Astrocyte (in vitro differentiated cells and primary cell): ENCODE results near the gene ACIN1.

ENCODE experiments used
- EZH2 ChIP-seq: IDR thresholded peaks from 2 replicates; pipeline ENCODE4 v1.6.1; 2012; ENCODE audit warnings: mild to moderate bottlenecking, low read length, inconsistent platforms; ENCODE audit not compliant: insufficient read depth
- TF ChIP-seq, protein P1 (sequence below): IDR thresholded peaks from 2 replicates; pipeline ENCODE4 v1.5.1; 2011; ENCODE audit warnings: low read depth, mild to moderate bottlenecking, inconsistent platforms, low read length, moderate library complexity; ENCODE audit not compliant: insufficient read depth

GRCh38 chr14:23122086-23122485, 27.1 kb upstream of the ACIN1 start:
- TF ChIP-seq, protein P1, sequence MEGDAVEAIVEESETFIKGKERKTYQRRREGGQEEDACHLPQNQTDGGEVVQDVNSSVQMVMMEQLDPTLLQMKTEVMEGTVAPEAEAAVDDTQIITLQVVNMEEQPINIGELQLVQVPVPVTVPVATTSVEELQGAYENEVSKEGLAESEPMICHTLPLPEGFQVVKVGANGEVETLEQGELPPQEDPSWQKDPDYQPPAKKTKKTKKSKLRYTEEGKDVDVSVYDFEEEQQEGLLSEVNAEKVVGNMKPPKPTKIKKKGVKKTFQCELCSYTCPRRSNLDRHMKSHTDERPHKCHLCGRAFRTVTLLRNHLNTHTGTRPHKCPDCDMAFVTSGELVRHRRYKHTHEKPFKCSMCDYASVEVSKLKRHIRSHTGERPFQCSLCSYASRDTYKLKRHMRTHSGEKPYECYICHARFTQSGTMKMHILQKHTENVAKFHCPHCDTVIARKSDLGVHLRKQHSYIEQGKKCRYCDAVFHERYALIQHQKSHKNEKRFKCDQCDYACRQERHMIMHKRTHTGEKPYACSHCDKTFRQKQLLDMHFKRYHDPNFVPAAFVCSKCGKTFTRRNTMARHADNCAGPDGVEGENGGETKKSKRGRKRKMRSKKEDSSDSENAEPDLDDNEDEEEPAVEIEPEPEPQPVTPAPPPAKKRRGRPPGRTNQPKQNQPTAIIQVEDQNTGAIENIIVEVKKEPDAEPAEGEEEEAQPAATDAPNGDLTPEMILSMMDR = no peak
- no peak for TF ChIP-seq EZH2
